Effector memory CD8-positive, alpha-beta T cell (primary cell): ENCODE results near the gene FLOT1.
A peak's percentile ranks its signal among the peaks of the same experiment; 100 is the strongest.

Source experiments
- ATAC-seq: fragments of 150-1000 bp; cut with Tn5 transposase; replicated peaks from 2 replicates; pipeline ENCODE4 v1.10.0; 2021; ENCODE audit warnings: mild to moderate bottlenecking, moderate library complexity
- DNase-seq, 3 experiments: peaks; one replicate each; pipeline ENCODE4 v3.0.0; 2021
- H3K27ac Mint-ChIP-seq, 2 donors: one replicate each; pipeline ENCODE4 v1.8.0; 2022; ENCODE audit warnings: mild to moderate bottlenecking in 2 of 2, mixed read lengths in 2 of 2, moderate library complexity in 2 of 2
- H3K27me3 Mint-ChIP-seq, 2 donors: one replicate each; pipeline ENCODE4 v1.8.0; 2022; ENCODE audit warnings: mixed read lengths in 2 of 2
- H3K36me3 Mint-ChIP-seq: one replicate; pipeline ENCODE4 v1.8.0; 2022; ENCODE audit warnings: mild to moderate bottlenecking, moderate library complexity, mixed read lengths; ENCODE audit not compliant: insufficient read depth
- H3K4me1 Mint-ChIP-seq, 2 donors: one replicate each; pipeline ENCODE4 v1.8.0; 2022; ENCODE audit warnings: low read depth in 2 of 2, mixed read lengths in 2 of 2
- H3K4me3 Mint-ChIP-seq, 2 donors: one replicate each; pipeline ENCODE4 v1.8.0; 2022; ENCODE audit warnings: mild to moderate bottlenecking in 2 of 2, mixed read lengths in 2 of 2, moderate library complexity in 2 of 2
- H3K9me3 Mint-ChIP-seq, 2 donors: one replicate each; pipeline ENCODE4 v1.8.0; 2022; ENCODE audit warnings: mixed read lengths in 2 of 2

Gene FLOT1

GRCh38 chr6:30703821-30704220 is 38.7 kb downstream of the FLOT1 start:
- no peaks in the 10 kb centered on the region for H3K27me3 Mint-ChIP-seq
- H3K27ac Mint-ChIP-seq = peak overlapping the region; percentile 9 to 27
- DNase-seq (no peak), ATAC-seq (no peak)
- H3K9me3 Mint-ChIP-seq = no peaks in the 10 kb centered on the region
- H3K4me3 Mint-ChIP-seq = no peak overlapping the region
- peaks cover 3 to 9% of the 10 kb centered on the region in 2 donors for H3K4me1 Mint-ChIP-seq
- H3K36me3 Mint-ChIP-seq = peaks cover 31% of the 10 kb centered on the region

GRCh38 chr6:30703011-30703410 is 39.5 kb downstream of the FLOT1 start:
- Mint-ChIP-seq H3K36me3 (peaks cover 31% of the 10 kb centered on the region), H3K4me1 (peaks cover 3 to 8% of the 10 kb centered on the region in 2 donors), H3K4me3 (no peak overlapping the region), H3K27me3 (no peaks in the 10 kb centered on the region), H3K27ac (no peak overlapping the region), H3K9me3 (no peaks in the 10 kb centered on the region)
- DNase-seq (no peak), ATAC-seq (no peak)

DNA sequence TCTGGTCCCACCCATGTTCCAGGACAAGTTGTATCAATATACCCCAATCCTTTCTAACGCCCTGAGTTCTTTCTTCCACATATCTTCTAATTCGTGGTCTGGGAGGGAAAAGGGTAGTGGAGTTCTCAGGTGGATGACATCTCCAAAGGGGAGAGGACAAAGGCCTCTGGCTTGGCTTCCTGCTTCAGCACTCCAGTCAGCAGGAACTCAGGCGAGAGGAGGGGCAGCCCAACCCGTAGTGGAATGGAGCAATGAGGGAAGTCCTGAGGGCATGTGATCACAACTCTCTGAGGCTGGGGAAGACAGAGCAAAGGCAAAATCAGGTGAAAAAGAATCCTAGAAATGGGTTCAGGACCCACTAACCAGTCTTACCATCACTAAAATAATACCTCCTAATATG is 42.1 kb downstream of the FLOT1 start:
- DNase-seq = no peak
- Mint-ChIP-seq H3K36me3 (peaks cover 23% of the 10 kb centered on the region), H3K4me3 (no peak overlapping the region), H3K9me3 (no peaks in the 10 kb centered on the region), H3K27ac (no peak overlapping the region), H3K4me1 (peaks cover 2 to 3% of the 10 kb centered on the region in 2 donors), H3K27me3 (no peaks in the 10 kb centered on the region)
- no peak for ATAC-seq

GRCh38 chr6:30696432-30696831 is 46.1 kb downstream of the FLOT1 start:
- ATAC-seq (no peak), DNase-seq (no peak)
- Mint-ChIP-seq H3K27me3 (no peaks in the 10 kb centered on the region), H3K4me1 (peaks cover 0 to under 1% of the 10 kb centered on the region in 2 donors), H3K36me3 (peaks cover 17% of the 10 kb centered on the region), H3K27ac (no peak overlapping the region), H3K9me3 (no peaks in the 10 kb centered on the region), H3K4me3 (no peak overlapping the region)

DNA sequence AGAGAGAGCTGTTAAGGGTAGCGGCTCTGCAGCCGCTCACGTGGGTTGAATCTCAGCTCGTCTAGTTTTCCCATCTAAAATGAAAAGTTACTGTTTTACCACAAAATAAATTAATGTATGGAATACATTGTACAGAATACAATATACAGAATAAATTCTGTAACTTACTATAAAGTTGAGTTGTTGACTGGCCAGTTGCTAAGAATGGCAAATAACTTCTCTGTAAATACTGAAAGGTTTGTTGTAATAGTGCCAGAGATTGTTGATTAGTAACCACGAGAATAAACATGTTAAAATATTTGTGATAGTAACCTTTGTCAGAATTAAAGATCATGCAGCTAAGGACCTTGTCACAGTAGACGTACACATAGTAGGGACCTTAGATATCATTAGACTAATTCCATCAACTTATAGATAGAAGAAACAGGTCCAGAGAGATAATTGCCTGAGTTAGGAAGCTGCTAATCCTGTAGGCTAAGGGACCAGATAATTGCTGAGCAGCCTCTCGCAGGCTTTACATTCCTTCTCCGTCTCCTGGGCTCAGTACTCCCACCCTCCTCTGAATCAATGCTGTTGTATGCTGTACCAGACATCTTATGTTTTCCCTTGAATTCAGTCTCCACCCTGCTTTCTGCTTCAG is 51.2 kb downstream of the FLOT1 start:
- Mint-ChIP-seq H3K27me3 (no peaks in the 10 kb centered on the region), H3K36me3 (peaks cover 10% of the 10 kb centered on the region), H3K4me3 (peak overlapping the region; percentile 76 to 97), H3K9me3 (no peaks in the 10 kb centered on the region), H3K27ac (peak overlapping the region; percentile 96 to 98), H3K4me1 (peaks cover 32 to 40% of the 10 kb centered on the region in 2 donors)
- ATAC-seq = no peak
- DNase-seq = no peak

DNA sequence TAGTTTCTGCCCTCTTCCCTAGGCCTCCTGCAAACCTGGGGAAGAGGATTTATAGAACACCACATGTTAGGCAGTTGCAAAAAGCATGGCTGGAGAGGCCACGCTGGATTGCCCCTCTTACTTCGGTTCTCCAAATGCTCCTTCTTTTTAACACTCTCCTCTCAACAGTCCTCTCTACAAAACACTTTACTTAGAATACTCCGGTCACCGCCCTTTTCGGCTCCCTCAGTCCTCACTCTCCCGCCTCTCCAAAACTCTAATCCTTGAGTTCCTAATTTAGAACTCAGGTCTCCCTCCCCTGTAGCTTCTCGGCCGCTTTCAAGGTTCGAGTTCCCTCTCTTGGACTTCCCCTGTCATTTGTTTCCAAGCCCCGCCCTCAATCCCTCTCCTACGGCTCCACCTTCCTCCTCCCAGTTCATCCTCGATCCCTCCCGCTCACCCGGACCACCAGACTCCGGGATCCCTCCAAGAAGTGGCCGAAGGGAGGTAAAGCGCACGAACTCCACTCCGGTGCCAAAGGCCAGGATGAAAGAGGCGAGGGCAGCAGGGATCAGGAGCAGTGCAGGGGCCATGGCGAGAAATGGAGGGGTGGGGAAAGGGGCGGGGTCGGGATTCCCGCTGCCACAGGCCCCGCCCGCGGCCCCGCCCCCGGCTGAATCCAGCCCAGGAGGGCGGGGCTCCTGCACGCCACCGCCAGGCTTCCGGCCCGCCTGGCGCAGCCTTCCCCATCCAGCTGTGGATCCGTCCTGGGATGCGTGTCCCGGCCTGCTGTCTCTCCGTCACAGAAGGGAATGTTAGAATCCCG is 51.9 kb downstream of the FLOT1 start, which contains the start of gene NRM:
Gene NRM, minus strand, starts transcription at position 582 of the 805 bp plus-strand sequence. Its CDS starts 10 bp downstream, at position 572.
- Mint-ChIP-seq H3K27ac (peak within 1 kb of the TSS; percentile 96 to 98), H3K36me3 (peaks cover 11% of the 10 kb centered on the region), H3K4me3 (peak within 1 kb of the TSS; percentile 76 to 97), H3K9me3 (no peaks in the 10 kb centered on the region), H3K27me3 (no peaks in the 10 kb centered on the region), H3K4me1 (peaks cover 33 to 47% of the 10 kb centered on the region in 2 donors)
- peak; percentile 21 for ATAC-seq
- DNase-seq = peak; percentile 30 to 41 (median 36)

GRCh38 chr6:30689985-30690384 is 52.5 kb downstream of the FLOT1 start:
- Mint-ChIP-seq H3K4me3 (peak overlapping the region; percentile 76 to 97), H3K4me1 (peaks cover 39 to 53% of the 10 kb centered on the region in 2 donors), H3K27me3 (no peaks in the 10 kb centered on the region), H3K36me3 (peaks cover 18% of the 10 kb centered on the region), H3K27ac (peak overlapping the region; percentile 96 to 98), H3K9me3 (no peaks in the 10 kb centered on the region)
- no peak for DNase-seq
- no peak for ATAC-seq

DNA sequence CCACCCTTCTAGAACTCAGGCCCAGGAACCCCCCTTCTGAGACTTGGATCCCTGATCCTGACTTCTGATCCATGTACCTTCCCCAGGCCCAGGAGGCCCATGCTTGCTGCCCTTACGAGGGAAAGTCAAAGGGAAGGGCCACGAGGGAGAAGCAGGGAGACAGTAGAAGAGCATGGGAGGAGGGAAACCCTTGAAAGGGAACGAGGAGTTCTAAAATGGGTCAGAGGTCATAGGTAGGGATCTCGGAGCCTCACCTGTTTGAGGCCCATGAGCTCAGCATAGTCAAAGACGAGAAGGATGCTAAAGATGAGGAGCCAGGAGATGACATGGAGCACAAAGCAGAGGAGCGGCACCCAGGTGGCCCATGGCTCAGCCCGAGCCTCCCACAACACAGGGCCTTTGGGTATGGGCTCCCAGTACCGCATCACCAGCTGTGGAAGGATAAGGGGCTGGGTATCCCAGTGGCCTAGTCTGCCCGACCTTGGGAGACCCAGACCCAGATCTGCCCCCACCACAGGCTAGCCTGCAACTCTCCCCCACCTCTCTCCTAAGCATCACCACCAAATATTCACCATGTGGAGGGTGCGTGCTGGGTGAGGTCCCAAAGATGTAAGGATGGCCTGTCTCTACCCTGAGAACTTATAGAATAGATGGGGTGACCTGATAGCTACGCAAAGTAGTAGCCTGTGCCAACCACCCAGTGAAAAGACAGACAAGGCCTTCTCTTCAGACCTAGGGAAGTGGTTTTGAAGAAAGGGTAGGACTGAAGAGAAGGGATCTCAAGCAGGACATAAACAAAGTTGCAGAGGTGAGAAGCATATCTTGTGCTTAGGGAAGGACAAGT is 53.2 kb downstream of the FLOT1 start:
- H3K4me3 Mint-ChIP-seq = peak overlapping the region; percentile 76 to 97
- no peaks in the 10 kb centered on the region for H3K9me3 Mint-ChIP-seq
- ATAC-seq (no peak), DNase-seq (no peak)
- H3K4me1 Mint-ChIP-seq = peaks cover 41 to 57% of the 10 kb centered on the region in 2 donors
- H3K36me3 Mint-ChIP-seq = peaks cover 19% of the 10 kb centered on the region
- H3K27me3 Mint-ChIP-seq = no peaks in the 10 kb centered on the region
- H3K27ac Mint-ChIP-seq = peak overlapping the region; percentile 96 to 98

GRCh38 chr6:30688569-30688968 is 53.9 kb downstream of the FLOT1 start:
- DNase-seq (no peak), ATAC-seq (no peak)
- peak overlapping the region; percentile 87 to 97 for H3K4me3 Mint-ChIP-seq
- H3K9me3 Mint-ChIP-seq = no peaks in the 10 kb centered on the region
- peak overlapping the region; percentile 96 to 98 for H3K27ac Mint-ChIP-seq
- peaks cover 18% of the 10 kb centered on the region for H3K36me3 Mint-ChIP-seq
- H3K27me3 Mint-ChIP-seq = no peaks in the 10 kb centered on the region
- H3K4me1 Mint-ChIP-seq = peaks cover 41 to 61% of the 10 kb centered on the region in 2 donors

DNA sequence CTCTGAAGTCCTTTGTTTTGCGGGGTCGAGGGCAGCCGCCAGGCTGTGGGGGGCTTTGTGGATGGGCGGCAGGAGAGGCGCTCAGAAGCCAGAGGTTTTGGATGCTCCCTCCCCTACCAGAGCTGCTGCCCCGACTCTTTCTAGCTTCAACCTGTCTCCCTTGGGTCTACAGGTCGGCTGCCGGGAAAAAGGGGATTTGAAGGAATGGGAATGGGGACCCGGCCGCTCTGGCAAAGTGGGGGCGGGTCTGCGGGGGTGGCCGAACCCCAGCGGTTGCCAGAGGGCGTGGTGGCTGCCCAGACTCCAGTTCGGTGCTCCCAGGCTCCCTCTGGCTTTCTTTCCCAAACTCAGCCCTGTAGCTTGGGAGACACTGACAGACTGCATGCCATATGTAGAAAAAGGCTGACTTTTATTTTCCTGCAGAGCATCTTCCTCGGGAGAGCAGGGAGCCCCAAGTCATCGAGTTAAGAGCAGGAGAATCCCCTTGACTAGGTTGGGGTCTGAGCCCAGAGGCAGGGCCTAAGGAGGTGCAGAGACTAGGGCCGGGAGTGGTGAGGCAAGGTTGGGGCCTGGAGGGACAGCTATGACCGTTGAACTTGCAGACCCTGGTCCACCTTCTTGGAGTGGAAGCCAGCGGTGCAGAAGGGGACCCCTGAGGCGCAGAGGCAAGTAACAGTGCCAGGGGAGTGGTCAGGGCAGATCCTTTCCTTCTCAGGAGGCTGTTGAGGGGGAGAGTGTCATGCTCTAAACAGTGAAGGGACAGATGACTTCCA is 54.6 kb downstream of the FLOT1 start:
- peaks cover 44 to 63% of the 10 kb centered on the region in 2 donors for H3K4me1 Mint-ChIP-seq
- H3K4me3 Mint-ChIP-seq = peak overlapping the region; percentile 87 to 97
- no peak for DNase-seq
- no peak for ATAC-seq
- H3K36me3 Mint-ChIP-seq = peaks cover 24% of the 10 kb centered on the region
- H3K9me3 Mint-ChIP-seq = no peaks in the 10 kb centered on the region
- H3K27ac Mint-ChIP-seq = peak overlapping the region; percentile 96 to 98
- H3K27me3 Mint-ChIP-seq = no peaks in the 10 kb centered on the region

- Mint-ChIP-seq H3K27me3 (no peaks in the 10 kb centered on the region), H3K4me1 (peaks cover 49 to 71% of the 10 kb centered on the region in 2 donors), H3K4me3 (peak overlapping the region; percentile 87 to 97), H3K27ac (peak overlapping the region; percentile 96 to 98), H3K36me3 (peaks cover 29% of the 10 kb centered on the region), H3K9me3 (no peaks in the 10 kb centered on the region)
- ATAC-seq (peak; percentile 19), DNase-seq (peak; percentile 48 to 49 (median 48))
These were observed 55.4 kb downstream of the FLOT1 start for GRCh38 chr6:30686908-30687658.
